ENCODE measurements around the gene FBXO22.
"Not testable (repeated sequence)": the region's sequence is repeated elsewhere in the genome, so short reads cannot be mapped to it uniquely, and the experiment has no call there.

FBXO22 gene

GRCh38 chr15:75867449-75867848 lies 36.2 kb upstream of the FBXO22 start:
- TF ChIP-seq, protein P1, sequence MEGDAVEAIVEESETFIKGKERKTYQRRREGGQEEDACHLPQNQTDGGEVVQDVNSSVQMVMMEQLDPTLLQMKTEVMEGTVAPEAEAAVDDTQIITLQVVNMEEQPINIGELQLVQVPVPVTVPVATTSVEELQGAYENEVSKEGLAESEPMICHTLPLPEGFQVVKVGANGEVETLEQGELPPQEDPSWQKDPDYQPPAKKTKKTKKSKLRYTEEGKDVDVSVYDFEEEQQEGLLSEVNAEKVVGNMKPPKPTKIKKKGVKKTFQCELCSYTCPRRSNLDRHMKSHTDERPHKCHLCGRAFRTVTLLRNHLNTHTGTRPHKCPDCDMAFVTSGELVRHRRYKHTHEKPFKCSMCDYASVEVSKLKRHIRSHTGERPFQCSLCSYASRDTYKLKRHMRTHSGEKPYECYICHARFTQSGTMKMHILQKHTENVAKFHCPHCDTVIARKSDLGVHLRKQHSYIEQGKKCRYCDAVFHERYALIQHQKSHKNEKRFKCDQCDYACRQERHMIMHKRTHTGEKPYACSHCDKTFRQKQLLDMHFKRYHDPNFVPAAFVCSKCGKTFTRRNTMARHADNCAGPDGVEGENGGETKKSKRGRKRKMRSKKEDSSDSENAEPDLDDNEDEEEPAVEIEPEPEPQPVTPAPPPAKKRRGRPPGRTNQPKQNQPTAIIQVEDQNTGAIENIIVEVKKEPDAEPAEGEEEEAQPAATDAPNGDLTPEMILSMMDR (IDR thresholded peaks at IDR 0.05; ENCODE audit: borderline replicate concordance, insufficient read depth, low read depth, low read length) = no peak
- no peak overlapping the region for H3K4me3 ChIP-seq (ENCODE audit: low read depth, low read length)

DNA sequence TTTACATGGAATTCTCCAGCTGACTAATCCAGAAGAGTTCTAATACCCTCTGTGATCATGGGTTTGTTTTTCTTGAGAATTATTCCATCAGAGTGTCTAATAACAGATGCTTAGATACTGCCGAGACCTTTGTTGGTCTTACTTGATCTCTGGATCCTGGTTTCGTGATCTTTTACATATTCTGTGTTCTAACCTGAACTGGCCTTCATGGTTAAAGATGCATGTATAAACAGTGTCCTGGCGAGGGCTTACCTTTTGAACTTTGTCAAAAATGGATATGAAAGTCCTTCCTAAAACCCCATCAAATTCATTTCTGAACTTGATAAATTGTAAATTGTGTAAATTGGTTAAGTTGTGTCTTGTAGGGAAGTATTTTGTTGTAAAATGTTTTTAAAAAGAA lies 35.7 kb upstream of the FBXO22 start:
- TF ChIP-seq, protein P1 (IDR thresholded peaks at IDR 0.05; ENCODE audit: borderline replicate concordance, insufficient read depth, low read depth, low read length) = no peak
- H3K4me3 ChIP-seq (ENCODE audit: low read depth, low read length) = no peak overlapping the region

GRCh38 chr15:75869446-75869845 lies 34.2 kb upstream of the FBXO22 start:
- TF ChIP-seq, protein P1 (IDR thresholded peaks at IDR 0.05; ENCODE audit: borderline replicate concordance, insufficient read depth, low read depth, low read length) = no peak

GRCh38 chr15:75871589-75871988 lies 32.1 kb upstream of the FBXO22 start:
- H3K4me3 ChIP-seq (ENCODE audit: low read depth, low read length) = not testable (repeated sequence)

More at GRCh38 chr15:75869446-75869845, 34.2 kb upstream of the FBXO22 start:
- no peak overlapping the region for H3K4me3 ChIP-seq (ENCODE audit: low read depth, low read length)

DNA sequence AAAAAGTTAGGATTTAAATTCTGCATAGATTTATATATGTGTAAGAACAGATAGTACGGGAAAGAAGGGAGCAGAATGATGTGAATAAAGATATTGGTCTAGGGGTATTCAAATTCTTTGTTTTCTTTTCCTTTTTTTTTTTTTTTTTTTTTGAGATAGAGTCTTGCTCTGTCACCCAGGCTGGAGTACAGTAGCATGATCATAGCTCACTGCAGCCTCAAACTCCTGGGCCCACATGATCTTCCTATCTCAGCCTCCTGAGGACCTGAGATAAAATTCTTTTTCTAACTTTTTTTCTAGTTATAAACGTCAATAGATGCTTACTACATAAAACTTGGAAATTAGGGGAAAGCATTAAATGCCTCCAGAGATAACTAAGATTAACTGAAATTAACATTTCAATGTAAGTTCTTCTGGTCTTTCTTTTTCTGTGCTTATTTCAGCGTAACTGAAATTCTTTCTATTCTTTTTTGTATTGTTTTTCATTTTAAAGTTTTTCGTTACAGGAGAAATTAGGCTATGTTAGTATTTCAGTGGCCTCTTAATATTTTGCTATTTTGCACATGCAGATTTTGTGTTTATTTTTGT lies 31.2 kb upstream of the FBXO22 start:
- no peak overlapping the region for H3K4me3 ChIP-seq (ENCODE audit: low read depth, low read length)
- TF ChIP-seq, protein P1 (IDR thresholded peaks at IDR 0.05; ENCODE audit: borderline replicate concordance, insufficient read depth, low read depth, low read length) = no peak

DNA sequence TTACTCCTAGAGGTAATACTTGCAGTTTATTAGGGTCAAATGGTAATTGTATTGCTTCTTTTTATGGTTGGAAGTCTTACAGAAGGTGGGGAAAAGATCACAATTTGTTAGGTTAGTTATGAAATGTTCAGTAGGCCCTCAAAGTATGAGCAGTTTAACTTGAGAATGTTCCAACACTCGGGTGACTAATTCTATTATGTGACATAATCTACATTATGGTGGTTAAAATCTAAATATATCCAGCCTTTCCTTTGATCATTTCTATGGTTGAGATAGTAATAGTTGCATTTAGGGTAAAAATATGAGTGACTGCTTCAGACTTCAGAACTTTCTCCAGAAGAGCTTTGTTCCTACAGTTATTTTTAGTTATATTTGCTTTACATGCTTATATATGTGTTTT lies 19.6 kb upstream of the FBXO22 start:
- H3K4me3 ChIP-seq (ENCODE audit: low read depth, low read length) = no peak overlapping the region
- TF ChIP-seq, protein P1 (IDR thresholded peaks at IDR 0.05; ENCODE audit: borderline replicate concordance, insufficient read depth, low read depth, low read length) = no peak

DNA sequence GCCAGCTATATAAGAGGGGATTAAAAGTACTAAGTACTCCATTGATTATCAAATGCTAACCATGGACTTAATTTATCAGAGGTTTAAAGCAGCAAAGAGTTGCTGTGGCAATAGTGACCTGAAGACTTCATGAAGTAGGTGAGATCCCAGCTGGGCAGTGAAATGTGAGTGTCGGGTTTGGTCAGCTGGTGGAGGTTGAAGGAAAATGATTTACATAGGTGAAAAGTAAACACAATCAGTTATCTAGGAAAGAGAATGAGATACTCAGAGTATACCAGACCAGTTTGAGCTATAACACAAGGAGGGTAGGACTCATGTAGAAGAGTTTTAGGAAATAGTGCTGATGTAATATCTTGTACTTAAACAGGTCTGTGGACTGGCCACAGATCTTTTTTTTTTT lies 16.5 kb upstream of the FBXO22 start:
- no peak overlapping the region for H3K4me3 ChIP-seq (ENCODE audit: low read depth, low read length)
- TF ChIP-seq, protein P1 (IDR thresholded peaks at IDR 0.05; ENCODE audit: borderline replicate concordance, insufficient read depth, low read depth, low read length) = no peak

GRCh38 chr15:75891895-75892294 lies 11.8 kb upstream of the FBXO22 start:
- no peak overlapping the region for H3K4me3 ChIP-seq (ENCODE audit: low read depth, low read length)
- TF ChIP-seq, protein P1 (IDR thresholded peaks at IDR 0.05; ENCODE audit: borderline replicate concordance, insufficient read depth, low read depth, low read length) = no peak
